HepG2 (cell line): ENCODE data around the gene PUM1. TPM values are rescaled to one million over a fixed set of nuclear protein-coding genes. Genes with fewer than 3 reads are reported as not detected.

Source experiments
- CEBPG ChIP-seq: IDR thresholded peaks from 2 replicates; pipeline ENCODE4 v1.6.1; 2016
- DPF2 ChIP-seq: sonication (generic); formaldehyde crosslinking; IDR thresholded peaks from 2 replicates; pipeline ENCODE4 v1.4.0; 2020; ENCODE audit warnings: mild to moderate bottlenecking, low read depth, missing genetic modification reagents, borderline replicate concordance
- RFX5 ChIP-seq: IDR thresholded peaks from 2 replicates; pipeline ENCODE4 v1.6.1; 2011; ENCODE audit warnings: low read depth, low read length, improper control_type of control experiment
- ZBTB21 ChIP-seq: sonication (generic); formaldehyde crosslinking; IDR thresholded peaks from 2 replicates; pipeline ENCODE4 v1.4.0; 2020; ENCODE audit warnings: missing genetic modification reagents
- ZBTB3 ChIP-seq: sonication (generic); formaldehyde crosslinking; IDR thresholded peaks from 2 replicates; pipeline ENCODE4 v1.4.0; 2020; ENCODE audit warnings: low read depth, mild to moderate bottlenecking, moderate library complexity, missing genetic modification reagents, borderline replicate concordance
- ZNF142 ChIP-seq: sonication (generic); formaldehyde crosslinking; IDR thresholded peaks from 2 replicates; pipeline ENCODE4 v1.4.0; 2020; ENCODE audit warnings: missing genetic modification reagents
- ZNF589 ChIP-seq: sonication (generic); formaldehyde crosslinking; conservative IDR thresholded peaks from 2 replicates; pipeline ENCODE4 v1.8.0; 2022; ENCODE audit warnings: mild to moderate bottlenecking, moderate library complexity, missing genetic modification reagents
- polyA plus RNA-seq, 8 experiments: library from polyadenylated mRNA; depleted of rRNA in 3 of 8; stranded (reverse) in 7 of 8; unstranded in 1 of 8; fragments of >200 nt; fragmentation: Illumina TruSeq in 4 of 8; extraction: Trizol in 4 of 8; gene quantifications; 2 replicates each; pipeline versions ENCODE4 v1.2.1 to v1.2.3, GENCODE V29; 2011 to 2016; ENCODE audit warnings: low read depth in 4 of 8, missing spikeins in 1 of 8, mixed read lengths in 1 of 8; ENCODE audit not compliant: insufficient read depth in 1 of 8
- total RNA-seq, 5 experiments: library from RNA; depleted of rRNA; stranded (reverse); fragments of >200 nt; fragmentation: Illumina TruSeq; extraction: Trizol; gene quantifications; 2 replicates each; pipeline ENCODE4 v1.2.3, GENCODE V29; 2016; ENCODE audit warnings: low read depth in 1 of 5
- TF ChIP-seq, protein P1 (sequence below): IDR thresholded peaks from 2 replicates; pipeline ENCODE4 v1.6.1; 2016; ENCODE audit warnings: mild to moderate bottlenecking
- TF ChIP-seq, protein P2 (sequence below): IDR thresholded peaks from 2 replicates; pipeline ENCODE4 v1.6.1; 2016; ENCODE audit warnings: missing compliant biosample characterization, missing genetic modification reagents, borderline replicate concordance
- TF ChIP-seq, protein P3 (sequence below): sonication (generic); formaldehyde crosslinking; IDR thresholded peaks from 2 replicates; pipeline ENCODE4 v1.9.0; 2022; ENCODE audit warnings: missing genetic modification reagents, mild to moderate bottlenecking, borderline replicate concordance
- TF ChIP-seq, protein P4 (sequence below): sonication (generic); formaldehyde crosslinking; IDR thresholded peaks from 2 replicates; pipeline ENCODE4 v1.4.0; 2020; ENCODE audit warnings: missing genetic modification reagents
- TF ChIP-seq, protein P5 (sequence below): sonication (generic); formaldehyde crosslinking; IDR thresholded peaks from 2 replicates; pipeline ENCODE4 v1.4.0; 2020; ENCODE audit warnings: missing genetic modification reagents

PUM1 gene
- total and polyA plus RNA-seq, 2 of the 13 experiments (the other 11 are each of a cell fraction or from before 2014, with no cell fraction given): 64.7 to 91.0 TPM

- TF ChIP-seq, protein P1, sequence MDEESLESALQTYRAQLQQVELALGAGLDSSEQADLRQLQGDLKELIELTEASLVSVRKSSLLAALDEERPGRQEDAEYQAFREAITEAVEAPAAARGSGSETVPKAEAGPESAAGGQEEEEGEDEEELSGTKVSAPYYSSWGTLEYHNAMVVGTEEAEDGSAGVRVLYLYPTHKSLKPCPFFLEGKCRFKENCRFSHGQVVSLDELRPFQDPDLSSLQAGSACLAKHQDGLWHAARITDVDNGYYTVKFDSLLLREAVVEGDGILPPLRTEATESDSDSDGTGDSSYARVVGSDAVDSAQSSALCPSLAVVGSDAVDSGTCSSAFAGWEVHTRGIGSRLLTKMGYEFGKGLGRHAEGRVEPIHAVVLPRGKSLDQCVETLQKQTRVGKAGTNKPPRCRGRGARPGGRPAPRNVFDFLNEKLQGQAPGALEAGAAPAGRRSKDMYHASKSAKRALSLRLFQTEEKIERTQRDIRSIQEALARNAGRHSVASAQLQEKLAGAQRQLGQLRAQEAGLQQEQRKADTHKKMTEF (CRISPR knock-in tag): no peak
- TF ChIP-seq ZNF142 (CRISPR knock-in tag): no peak
- TF ChIP-seq DPF2: no peak
- TF ChIP-seq ZNF589 (CRISPR knock-in tag): no peak
- TF ChIP-seq, protein P2, sequence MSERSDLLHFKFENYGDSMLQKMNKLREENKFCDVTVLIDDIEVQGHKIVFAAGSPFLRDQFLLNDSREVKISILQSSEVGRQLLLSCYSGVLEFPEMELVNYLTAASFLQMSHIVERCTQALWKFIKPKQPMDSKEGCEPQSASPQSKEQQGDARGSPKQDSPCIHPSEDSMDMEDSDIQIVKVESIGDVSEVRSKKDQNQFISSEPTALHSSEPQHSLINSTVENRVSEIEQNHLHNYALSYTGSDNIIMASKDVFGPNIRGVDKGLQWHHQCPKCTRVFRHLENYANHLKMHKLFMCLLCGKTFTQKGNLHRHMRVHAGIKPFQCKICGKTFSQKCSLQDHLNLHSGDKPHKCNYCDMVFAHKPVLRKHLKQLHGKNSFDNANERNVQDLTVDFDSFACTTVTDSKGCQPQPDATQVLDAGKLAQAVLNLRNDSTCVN (CRISPR knock-in tag): no peak
- TF ChIP-seq RFX5: no peak
- TF ChIP-seq, protein P3, sequence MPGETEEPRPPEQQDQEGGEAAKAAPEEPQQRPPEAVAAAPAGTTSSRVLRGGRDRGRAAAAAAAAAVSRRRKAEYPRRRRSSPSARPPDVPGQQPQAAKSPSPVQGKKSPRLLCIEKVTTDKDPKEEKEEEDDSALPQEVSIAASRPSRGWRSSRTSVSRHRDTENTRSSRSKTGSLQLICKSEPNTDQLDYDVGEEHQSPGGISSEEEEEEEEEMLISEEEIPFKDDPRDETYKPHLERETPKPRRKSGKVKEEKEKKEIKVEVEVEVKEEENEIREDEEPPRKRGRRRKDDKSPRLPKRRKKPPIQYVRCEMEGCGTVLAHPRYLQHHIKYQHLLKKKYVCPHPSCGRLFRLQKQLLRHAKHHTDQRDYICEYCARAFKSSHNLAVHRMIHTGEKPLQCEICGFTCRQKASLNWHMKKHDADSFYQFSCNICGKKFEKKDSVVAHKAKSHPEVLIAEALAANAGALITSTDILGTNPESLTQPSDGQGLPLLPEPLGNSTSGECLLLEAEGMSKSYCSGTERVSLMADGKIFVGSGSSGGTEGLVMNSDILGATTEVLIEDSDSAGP (CRISPR knock-in tag): no peak
- no peak for TF ChIP-seq ZBTB3 (CRISPR knock-in tag)
- no peak for TF ChIP-seq ZBTB21 (CRISPR knock-in tag)
- no peak for TF ChIP-seq CEBPG (CRISPR knock-in tag)
- TF ChIP-seq, protein P4, sequence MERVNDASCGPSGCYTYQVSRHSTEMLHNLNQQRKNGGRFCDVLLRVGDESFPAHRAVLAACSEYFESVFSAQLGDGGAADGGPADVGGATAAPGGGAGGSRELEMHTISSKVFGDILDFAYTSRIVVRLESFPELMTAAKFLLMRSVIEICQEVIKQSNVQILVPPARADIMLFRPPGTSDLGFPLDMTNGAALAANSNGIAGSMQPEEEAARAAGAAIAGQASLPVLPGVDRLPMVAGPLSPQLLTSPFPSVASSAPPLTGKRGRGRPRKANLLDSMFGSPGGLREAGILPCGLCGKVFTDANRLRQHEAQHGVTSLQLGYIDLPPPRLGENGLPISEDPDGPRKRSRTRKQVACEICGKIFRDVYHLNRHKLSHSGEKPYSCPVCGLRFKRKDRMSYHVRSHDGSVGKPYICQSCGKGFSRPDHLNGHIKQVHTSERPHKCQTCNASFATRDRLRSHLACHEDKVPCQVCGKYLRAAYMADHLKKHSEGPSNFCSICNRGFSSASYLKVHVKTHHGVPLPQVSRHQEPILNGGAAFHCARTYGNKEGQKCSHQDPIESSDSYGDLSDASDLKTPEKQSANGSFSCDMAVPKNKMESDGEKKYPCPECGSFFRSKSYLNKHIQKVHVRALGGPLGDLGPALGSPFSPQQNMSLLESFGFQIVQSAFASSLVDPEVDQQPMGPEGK (CRISPR knock-in tag): no peak
- TF ChIP-seq, protein P5, sequence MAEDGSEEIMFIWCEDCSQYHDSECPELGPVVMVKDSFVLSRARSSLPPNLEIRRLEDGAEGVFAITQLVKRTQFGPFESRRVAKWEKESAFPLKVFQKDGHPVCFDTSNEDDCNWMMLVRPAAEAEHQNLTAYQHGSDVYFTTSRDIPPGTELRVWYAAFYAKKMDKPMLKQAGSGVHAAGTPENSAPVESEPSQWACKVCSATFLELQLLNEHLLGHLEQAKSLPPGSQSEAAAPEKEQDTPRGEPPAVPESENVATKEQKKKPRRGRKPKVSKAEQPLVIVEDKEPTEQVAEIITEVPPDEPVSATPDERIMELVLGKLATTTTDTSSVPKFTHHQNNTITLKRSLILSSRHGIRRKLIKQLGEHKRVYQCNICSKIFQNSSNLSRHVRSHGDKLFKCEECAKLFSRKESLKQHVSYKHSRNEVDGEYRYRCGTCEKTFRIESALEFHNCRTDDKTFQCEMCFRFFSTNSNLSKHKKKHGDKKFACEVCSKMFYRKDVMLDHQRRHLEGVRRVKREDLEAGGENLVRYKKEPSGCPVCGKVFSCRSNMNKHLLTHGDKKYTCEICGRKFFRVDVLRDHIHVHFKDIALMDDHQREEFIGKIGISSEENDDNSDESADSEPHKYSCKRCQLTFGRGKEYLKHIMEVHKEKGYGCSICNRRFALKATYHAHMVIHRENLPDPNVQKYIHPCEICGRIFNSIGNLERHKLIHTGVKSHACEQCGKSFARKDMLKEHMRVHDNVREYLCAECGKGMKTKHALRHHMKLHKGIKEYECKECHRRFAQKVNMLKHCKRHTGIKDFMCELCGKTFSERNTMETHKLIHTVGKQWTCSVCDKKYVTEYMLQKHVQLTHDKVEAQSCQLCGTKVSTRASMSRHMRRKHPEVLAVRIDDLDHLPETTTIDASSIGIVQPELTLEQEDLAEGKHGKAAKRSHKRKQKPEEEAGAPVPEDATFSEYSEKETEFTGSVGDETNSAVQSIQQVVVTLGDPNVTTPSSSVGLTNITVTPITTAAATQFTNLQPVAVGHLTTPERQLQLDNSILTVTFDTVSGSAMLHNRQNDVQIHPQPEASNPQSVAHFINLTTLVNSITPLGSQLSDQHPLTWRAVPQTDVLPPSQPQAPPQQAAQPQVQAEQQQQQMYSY (CRISPR knock-in tag): no peak
Observed at GRCh38 chr1:30929944-30930525, 135.5 kb downstream of the PUM1 start (continued).
